Activated CD8-positive, alpha-beta memory T cell treated with anti-CD3 and anti-CD28 coated beads for 48 hours (primary cell): ENCODE results near the gene KLHDC9.

Source experiments
- DNase-seq, 3 experiments: peaks; one replicate each; pipeline ENCODE4 v3.0.0-alpha.2; 2020; ENCODE audit warnings: low read depth in 2 of 3, low spot score in 2 of 3

The KLHDC9 gene

DNA sequence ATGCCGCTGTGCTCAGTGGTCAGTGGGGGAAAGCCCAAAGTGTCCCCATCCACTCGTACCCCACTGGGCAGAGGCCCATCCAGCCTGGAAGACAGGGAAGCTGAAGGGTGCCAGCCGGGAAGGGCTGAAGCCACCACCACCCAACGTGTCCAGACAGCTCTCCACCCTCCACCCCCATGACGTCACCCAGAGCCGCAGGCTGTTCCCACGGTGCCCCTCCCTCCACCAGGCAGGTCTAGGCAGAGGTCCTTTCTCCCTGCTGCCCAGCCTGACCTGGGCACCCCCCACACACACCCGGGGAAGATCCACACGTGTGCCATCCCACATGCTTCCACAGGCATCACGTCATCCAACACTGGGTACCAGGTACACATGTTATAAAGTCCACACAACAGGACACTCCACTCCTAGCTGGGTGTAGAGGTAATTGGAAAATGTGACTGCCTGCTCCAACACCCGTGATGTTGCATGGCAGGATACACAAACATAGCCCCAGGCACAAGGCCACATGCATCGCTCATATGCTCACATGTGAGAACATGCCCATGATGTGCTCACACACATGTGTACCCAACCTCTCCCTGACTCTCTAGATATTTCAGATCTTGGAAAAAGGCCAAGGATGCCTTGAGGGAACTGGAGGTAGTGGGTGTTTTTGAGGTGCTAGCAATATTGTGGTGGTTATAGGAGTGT lies 23.3 kb upstream of the KLHDC9 start:
- DNase-seq: no peak

- DNase-seq: no peak
Measured at GRCh38 chr1:161076410-161076809, 21.8 kb upstream of the KLHDC9 start.

GRCh38 chr1:161077426-161077825 lies 20.7 kb upstream of the KLHDC9 start:
- no peak for DNase-seq

DNA sequence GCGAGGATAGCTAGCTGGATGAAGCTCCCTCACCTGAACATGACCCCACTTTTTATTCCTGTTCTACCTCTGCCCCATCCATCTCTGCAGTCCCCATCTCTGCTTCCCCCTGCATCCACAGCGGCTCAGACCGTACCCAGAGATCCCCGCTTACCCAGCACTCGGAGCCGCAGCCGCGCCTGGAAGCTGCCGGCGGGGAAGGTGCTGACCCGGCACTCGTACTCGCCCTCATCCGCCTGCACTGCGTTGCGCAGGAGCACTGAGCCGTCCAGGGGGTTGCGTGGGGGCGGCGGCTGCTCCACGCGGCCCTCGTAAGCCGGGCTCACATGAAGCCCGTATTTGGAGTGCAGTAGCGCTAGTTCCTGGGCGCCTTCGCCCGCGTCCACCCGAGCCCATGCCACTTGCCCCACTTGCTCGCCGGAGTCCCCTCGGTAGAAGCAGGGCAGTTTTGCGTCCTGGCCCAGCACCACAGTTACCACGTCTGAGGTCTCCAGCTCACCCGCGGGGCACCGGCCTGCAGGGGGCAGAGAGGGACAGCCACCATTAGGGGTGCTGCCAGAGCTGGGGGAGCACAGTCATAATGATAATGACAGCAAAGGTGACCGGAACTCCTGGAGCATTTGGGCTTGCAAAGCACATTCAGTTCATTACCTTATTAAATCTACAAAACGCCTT lies 18.6 kb upstream of the KLHDC9 start:
- no peak for DNase-seq

- DNase-seq: no peak
Measured at GRCh38 chr1:161080441-161081405, 17.4 kb upstream of the KLHDC9 start.

GRCh38 chr1:161081519-161081918 lies 16.6 kb upstream of the KLHDC9 start:
- DNase-seq: no peak

- no peak for DNase-seq
Measured at GRCh38 chr1:161082483-161082882, 15.7 kb upstream of the KLHDC9 start.

DNA sequence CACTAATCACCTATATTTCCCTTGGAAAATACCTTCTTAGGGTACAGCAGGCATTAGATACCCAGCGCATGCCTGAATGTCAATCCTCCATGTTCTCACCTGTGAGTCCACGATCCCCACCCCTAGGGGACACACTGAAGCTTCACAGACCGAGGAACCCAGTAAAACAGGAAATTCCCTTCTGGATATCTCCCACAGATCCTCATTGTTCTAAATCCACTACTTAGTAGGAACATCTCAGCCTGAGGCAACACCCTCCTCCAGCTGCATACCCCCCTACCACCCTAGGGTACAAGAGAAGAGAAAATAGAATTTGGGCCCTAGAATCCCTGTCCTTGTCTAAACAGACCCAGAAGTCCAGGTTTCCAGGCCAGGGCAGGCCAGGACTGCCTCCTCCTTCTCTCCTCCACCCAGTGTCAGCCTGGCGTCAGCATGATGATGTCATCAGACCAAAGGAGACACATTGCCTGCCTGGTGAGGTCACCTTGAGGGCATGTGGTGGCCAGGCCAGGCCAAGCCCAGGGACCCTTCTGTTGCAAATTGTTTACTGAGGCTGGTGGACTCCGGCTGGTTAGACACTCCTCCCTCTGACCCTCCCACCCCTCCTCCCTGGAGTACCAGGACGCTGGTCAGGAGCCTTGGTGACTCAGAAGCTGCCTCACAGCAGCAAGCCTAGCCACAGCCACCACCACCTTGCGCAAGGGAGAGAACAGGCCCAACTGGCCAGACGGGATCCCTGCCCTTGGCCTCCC lies 15.0 kb upstream of the KLHDC9 start:
- no peak for DNase-seq

DNA sequence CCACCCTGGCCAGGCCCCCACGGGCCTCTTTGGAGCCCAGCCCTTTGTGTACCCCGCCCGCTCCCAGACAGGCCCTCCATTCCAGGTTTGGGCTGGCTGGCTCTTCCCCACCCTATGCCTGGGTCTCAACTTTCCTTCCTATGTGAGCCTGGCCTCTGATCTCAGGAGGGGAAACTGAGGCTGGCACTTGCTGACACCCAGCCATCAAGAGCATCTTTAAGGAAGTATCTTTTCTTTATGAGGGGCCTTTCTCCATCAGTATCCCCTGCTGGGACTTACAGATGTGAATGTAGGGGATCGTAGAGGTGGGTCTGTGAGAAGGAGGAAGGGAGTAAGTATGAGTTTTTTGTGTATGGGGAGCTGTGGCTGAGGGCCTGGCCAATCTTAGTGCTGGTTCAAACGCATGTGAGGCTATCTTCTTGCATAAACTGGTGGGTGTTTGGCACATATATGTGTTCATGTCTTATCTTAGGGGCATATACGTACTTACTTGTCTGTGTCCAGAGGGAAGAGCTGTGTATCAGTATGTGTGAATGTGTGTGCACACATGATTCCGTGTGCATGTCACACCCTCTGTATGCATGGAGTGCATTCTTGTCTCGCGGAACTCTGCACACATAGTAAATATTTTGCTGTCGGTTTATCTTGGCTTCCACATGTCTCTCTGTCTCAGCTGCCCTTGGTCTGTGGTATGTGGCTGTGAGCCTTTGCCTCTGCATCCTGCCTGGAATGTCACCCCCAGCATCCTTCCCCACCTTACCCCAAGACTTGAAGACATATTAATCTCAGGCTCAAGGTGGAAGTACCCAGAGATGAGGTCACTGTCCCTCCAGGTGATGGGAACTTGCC lies 14.2 kb upstream of the KLHDC9 start:
- no peak for DNase-seq

DNA sequence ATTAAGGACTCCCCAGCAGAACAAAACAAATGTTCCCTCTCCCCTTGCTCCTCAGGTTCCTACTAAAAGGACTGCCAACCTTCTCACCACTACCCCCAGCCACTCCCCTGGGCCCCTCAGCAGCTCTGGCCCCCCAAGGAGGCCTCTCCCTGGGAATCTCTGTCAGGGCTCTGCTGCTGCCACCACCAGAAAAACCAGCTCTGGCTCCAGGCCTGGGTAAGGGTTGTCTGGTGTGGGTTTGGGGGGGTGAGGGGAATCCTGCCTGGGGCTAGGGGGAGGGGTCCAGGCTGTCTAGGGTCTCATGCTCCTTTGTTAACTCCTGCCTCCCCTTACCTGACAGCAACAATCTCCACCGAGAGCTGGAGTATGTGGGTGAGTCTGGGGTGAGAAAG lies 13.6 kb upstream of the KLHDC9 start:
- no peak for DNase-seq

DNA sequence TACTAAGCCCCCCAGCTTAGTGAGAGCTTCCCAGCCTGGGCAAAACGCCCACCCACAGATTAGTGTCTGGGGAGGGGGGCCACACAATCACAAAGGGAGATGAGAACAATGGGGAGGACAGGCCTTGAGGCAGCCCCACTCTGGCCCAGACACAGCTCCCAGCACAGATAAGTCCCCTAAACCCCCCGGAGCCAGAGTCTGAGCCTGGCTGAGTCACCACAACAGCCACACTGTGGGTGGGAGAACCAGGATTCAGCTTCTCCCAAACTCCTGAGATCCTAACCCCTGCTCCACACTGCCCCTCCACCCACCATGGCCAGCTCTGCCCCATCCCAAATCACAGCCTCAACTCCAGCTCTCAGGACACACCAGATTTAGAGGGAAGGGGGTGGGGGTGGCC lies 13.0 kb upstream of the KLHDC9 start:
- DNase-seq: no peak

GRCh38 chr1:161086457-161086856 lies 11.7 kb upstream of the KLHDC9 start:
- no peak for DNase-seq

DNA sequence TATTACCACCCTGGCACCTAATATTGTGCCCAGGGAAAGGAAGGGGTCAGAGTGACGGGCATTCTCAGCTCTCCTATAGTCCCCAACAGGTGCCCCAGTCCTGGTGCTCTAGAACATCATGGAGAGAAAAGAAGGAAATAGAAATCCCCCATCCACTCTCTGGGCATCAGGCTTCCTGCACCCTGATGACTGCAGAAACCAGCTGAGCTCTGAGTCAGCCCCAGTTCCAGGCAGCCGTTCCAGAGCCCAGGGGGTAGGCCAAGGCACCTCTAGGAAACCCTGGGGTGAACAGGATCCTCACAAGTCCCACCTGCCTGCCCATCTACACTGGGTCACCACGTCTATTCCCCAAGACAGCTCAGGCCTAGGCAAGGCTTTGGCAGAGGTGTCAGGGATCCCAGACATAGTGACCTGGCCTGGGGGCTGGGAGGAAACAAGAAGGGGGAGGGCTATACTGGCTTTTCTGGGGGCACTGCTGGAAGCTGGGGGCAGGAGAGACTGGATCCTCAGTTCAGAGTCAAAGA lies 9.5 kb upstream of the KLHDC9 start:
- no peak for DNase-seq

- no peak for DNase-seq
Measured at GRCh38 chr1:161089251-161089924, 8.8 kb upstream of the KLHDC9 start, which contains the start of gene NECTIN4. NECTIN4 (minus strand) TSS chr1:161089558; CDS start chr1:161089296, 262 bp downstream.

- DNase-seq: no peak
Measured at GRCh38 chr1:161089938-161090337, 8.2 kb upstream of the KLHDC9 start.

DNA sequence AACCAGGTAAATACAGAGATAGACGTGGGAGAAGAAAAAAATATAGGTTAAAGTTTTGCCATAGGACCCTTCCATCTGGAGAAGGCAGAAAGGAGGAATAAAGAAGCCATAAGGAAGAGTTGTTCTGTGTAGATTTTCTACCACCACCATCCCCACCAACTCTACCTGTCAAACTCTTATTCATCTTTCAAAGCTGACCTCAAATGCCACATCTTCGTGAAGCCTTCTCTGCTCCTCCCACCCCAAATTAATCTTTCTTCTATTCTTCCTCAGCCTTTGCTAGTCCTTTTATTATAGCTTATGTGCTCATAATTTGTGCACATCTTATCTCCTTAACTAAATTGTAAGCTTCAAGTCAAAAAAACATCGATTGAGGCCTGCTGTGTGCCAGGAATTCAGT lies 7.5 kb upstream of the KLHDC9 start:
- no peak for DNase-seq

GRCh38 chr1:161091093-161091492 lies 7.1 kb upstream of the KLHDC9 start:
- DNase-seq: no peak

GRCh38 chr1:161091796-161092507 lies 6.2 kb upstream of the KLHDC9 start:
- no peak for DNase-seq

DNA sequence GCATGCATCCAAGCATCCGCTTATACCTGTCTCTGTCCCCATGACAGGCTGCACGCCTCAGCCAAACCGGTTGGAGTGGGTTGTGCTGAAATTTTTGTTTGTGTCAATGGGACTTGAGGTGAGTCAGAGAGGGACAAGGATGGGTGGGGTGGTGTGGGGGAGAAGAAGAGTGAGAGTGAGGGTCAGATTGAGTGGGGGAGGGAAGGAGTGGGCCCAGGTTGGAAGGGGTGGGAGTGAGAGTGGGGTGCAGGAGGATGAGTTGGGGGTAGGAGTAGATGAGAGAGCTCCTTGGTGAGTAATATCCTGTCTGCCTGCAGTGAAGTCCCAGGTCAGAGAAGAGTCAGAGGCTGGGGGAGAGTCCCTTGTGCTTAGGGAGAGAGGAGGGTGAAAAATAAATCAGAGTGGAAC lies 5.5 kb upstream of the KLHDC9 start:
- no peak for DNase-seq
